Ovary (tissue), 9 donors: ENCODE measurements around the gene SPIB. TPM values are rescaled to one million over a fixed set of nuclear protein-coding genes. Genes with fewer than 3 reads are reported as not detected.

Source experiments
- DNase-seq, 5 donors: peaks; one replicate each; pipeline ENCODE4 v3.0.0-alpha.2; 2019 to 2020
- H3K27ac ChIP-seq, 2 donors: fragments of 200-600 bp; one replicate each; pipeline versions ENCODE4 v1.5.1 to v1.8.0; 2019 to 2022
- H3K27me3 ChIP-seq: fragments of 200-600 bp; one replicate; pipeline ENCODE4 v1.8.0; 2022
- H3K36me3 ChIP-seq: fragments of 200-600 bp; sonication (generic); one replicate; pipeline ENCODE4 v1.5.1; 2019
- H3K4me1 ChIP-seq: one replicate; pipeline ENCODE4 v1.8.1; 2013; ENCODE audit warnings: mild to moderate bottlenecking, moderate library complexity; ENCODE audit not compliant: insufficient read depth
- H3K4me3 ChIP-seq: fragments of 200-600 bp; sonication (generic); one replicate; pipeline ENCODE4 v1.5.1; 2017
- H3K9me3 ChIP-seq, 2 donors: fragments of 200-600 bp in 1 of 2; sonication (generic) in 1 of 2; one replicate each; pipeline versions ENCODE4 v1.5.1 to v1.8.1; 2013 to 2019; ENCODE audit warnings: mild to moderate bottlenecking in 1 of 2, moderate library complexity in 1 of 2
- EP300 ChIP-seq: sonication (generic); formaldehyde crosslinking; IDR thresholded peaks from one replicate; pipeline ENCODE4 v1.6.1; 2017; ENCODE audit warnings: antibody characterized with exemption
- POLR2A ChIP-seq: fragments of 450-650 bp; IDR thresholded peaks from one replicate; pipeline ENCODE4 v1.6.1; 2017; ENCODE audit warnings: antibody characterized with exemption, mild to moderate bottlenecking, moderate library complexity
- WGBS, 3 donors: extraction: QIAGEN DNeasy Blood & Tissue Kit in 1 of 3; methylation state at CpG; one replicate each; pipeline versions ENCODE4 v1.1.5 to v1.1.7; 2013 to 2017; 5-methylcytosine and 5-hydroxymethylcytosine counted together
- intact Hi-C, 4 donors: fragments of 100-400 bp; cut with DNase I; formaldehyde crosslinking; loops; one replicate each; pipeline versions ENCODE4 v1.11.0 to v1.15.1; 2022 to 2023
- polyA plus RNA-seq, 2 donors: library from polyadenylated mRNA; stranded (reverse); fragments of 200-250 nt in 1 of 2; fragments of 350-450 nt in 1 of 2; fragmentation: Illumina TruSeq in 1 of 2; extraction: RNeasy Lipid Tissue Mini Kit (QIAGEN cat#74804) in 1 of 2; gene quantifications; one replicate each; pipeline ENCODE4 v1.2.3, GENCODE V29; 2013 to 2014
- total RNA-seq, 7 donors: library from RNA; depleted of rRNA in 2 of 7; stranded (reverse); fragments of >200 nt in 2 of 7; fragmentation: NEBNext Ultra II Directional in 3 of 7; extraction: Animal tissue kit (Norgen Biotek cat#: 25700) in 3 of 7; gene quantifications; one replicate each; pipeline versions ENCODE4 v1.1.0 to v1.2.4, GENCODE V29; 2016 to 2023
- TF ChIP-seq, protein P1 (sequence below), 3 donors: fragments of 450-650 bp in 2 of 3; fragments of 200-600 bp in 1 of 3; IDR thresholded peaks; one replicate each; pipeline versions ENCODE4 v1.5.1 to v1.8.0; 2016 to 2022; ENCODE audit warnings: antibody characterized with exemption in 3 of 3, mild to moderate bottlenecking in 1 of 3
- donor health status: DM: no; HTN: no; CAD: no; lungs with moderate emphysema.
- donor health status: DM: no; HTN: no; CAD: no.
- donor health status: Bipolar disorder and iron deficiency.
- donor health status: DM: yes; HTN: yes; CAD: no.
- donor health status: DM: no; HTN: no; CAD: no.
- donor health status: DM: yes; HTN: yes; CAD: no.

SPIB gene
- total and polyA plus RNA-seq, 9 donors, result 0.12 to 0.46 (median 0.25) TPM; not detected in 5

GRCh38 chr19:50380137-50380536 lies 38.6 kb upstream of the SPIB start:
- intact Hi-C loops, result loop anchor here in 1 of 4 donors (10.0 kb wide), 1 partner anchor 425 kb away; no protein-coding TSS in a partner anchor
- WGBS, 3 donors, result 72 to 80% (median 76%) methylated on average over 11 of the region's 11 CpGs
- no peak for DNase-seq
- no peak overlapping the region for H3K4me3 ChIP-seq
- H3K27me3 ChIP-seq, result no peaks in the 10 kb centered on the region
- TF ChIP-seq EP300 (no peak), POLR2A (no peak)
- TF ChIP-seq, protein P1, sequence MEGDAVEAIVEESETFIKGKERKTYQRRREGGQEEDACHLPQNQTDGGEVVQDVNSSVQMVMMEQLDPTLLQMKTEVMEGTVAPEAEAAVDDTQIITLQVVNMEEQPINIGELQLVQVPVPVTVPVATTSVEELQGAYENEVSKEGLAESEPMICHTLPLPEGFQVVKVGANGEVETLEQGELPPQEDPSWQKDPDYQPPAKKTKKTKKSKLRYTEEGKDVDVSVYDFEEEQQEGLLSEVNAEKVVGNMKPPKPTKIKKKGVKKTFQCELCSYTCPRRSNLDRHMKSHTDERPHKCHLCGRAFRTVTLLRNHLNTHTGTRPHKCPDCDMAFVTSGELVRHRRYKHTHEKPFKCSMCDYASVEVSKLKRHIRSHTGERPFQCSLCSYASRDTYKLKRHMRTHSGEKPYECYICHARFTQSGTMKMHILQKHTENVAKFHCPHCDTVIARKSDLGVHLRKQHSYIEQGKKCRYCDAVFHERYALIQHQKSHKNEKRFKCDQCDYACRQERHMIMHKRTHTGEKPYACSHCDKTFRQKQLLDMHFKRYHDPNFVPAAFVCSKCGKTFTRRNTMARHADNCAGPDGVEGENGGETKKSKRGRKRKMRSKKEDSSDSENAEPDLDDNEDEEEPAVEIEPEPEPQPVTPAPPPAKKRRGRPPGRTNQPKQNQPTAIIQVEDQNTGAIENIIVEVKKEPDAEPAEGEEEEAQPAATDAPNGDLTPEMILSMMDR (IDR thresholded peaks at IDR 0.05), result no peak
- H3K27ac ChIP-seq, result no peak overlapping the region
- peaks cover 2% of the 10 kb centered on the region for H3K4me1 ChIP-seq
- H3K36me3 ChIP-seq, result no peaks in the 10 kb centered on the region
- no peaks in the 10 kb centered on the region for H3K9me3 ChIP-seq

GRCh38 chr19:50380751-50381151 lies 38.0 kb upstream of the SPIB start:
- H3K27ac ChIP-seq, result no peak overlapping the region
- intact Hi-C loops, result loop anchor here in 1 of 4 donors (10.0 kb wide), 1 partner anchor 424 kb away; no protein-coding TSS in a partner anchor

DNA sequence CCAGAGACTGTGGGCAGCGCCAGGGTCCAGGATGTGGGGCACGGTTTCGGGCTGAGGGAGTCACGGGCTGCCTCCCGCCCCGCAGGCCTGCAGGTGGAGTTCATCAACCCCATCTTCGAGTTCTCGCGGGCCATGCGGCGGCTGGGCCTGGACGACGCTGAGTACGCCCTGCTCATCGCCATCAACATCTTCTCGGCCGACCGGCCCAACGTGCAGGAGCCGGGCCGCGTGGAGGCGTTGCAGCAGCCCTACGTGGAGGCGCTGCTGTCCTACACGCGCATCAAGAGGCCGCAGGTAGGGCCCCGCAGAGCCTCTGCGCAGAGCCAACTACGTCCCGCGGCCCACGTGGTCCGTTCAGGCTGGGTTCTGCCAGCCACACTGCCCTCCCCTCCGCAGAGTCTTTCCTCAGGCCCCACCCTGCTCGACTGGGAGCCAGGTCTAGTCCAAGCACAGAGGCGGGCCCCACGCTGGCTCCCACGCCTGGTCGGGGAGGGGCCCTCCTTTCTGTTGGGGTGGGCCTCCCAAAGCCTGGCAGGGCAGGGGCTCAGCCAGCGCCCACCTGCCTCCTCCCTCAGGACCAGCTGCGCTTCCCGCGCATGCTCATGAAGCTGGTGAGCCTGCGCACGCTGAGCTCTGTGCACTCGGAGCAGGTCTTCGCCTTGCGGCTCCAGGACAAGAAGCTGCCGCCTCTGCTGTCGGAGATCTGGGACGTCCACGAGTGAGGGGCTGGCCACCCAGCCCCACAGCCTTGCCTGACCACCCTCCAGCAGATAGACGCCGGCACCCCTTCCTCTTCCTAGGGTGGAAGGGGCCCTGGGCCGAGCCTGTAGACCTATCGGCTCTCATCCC lies 36.6 kb upstream of the SPIB start:
- 84 to 90% (median 85%) methylated on average over 57 to 58 of the region's 58 CpGs for WGBS, 3 donors
- peak in 1 of 5 donors; percentile 44 for DNase-seq
- Histone ChIP-seq H3K9me3 (no peaks in the 10 kb centered on the region), H3K36me3 (no peaks in the 10 kb centered on the region), H3K4me3 (no peak overlapping the region), H3K27ac (no peak overlapping the region), H3K4me1 (peaks cover 2% of the 10 kb centered on the region), H3K27me3 (no peaks in the 10 kb centered on the region)
- intact Hi-C loops, result loop anchor here in 1 of 4 donors (10.0 kb wide), 1 partner anchor 423 kb away; no protein-coding TSS in a partner anchor
- TF ChIP-seq POLR2A, result no peak

More at GRCh38 chr19:50380751-50381151, 38.0 kb upstream of the SPIB start:
- Histone ChIP-seq H3K4me3 (no peak overlapping the region), H3K27me3 (no peaks in the 10 kb centered on the region), H3K36me3 (no peaks in the 10 kb centered on the region), H3K4me1 (peaks cover 2% of the 10 kb centered on the region), H3K9me3 (no peaks in the 10 kb centered on the region)
- TF ChIP-seq POLR2A, result no peak
- TF ChIP-seq, protein P1 (IDR thresholded peaks at IDR 0.05), result no peak
- 69 to 74% (median 71%) methylated on average over 8 of the region's 8 CpGs for WGBS, 3 donors
- peak in 2 of 5 donors; percentile 40 to 62 for DNase-seq

DNA sequence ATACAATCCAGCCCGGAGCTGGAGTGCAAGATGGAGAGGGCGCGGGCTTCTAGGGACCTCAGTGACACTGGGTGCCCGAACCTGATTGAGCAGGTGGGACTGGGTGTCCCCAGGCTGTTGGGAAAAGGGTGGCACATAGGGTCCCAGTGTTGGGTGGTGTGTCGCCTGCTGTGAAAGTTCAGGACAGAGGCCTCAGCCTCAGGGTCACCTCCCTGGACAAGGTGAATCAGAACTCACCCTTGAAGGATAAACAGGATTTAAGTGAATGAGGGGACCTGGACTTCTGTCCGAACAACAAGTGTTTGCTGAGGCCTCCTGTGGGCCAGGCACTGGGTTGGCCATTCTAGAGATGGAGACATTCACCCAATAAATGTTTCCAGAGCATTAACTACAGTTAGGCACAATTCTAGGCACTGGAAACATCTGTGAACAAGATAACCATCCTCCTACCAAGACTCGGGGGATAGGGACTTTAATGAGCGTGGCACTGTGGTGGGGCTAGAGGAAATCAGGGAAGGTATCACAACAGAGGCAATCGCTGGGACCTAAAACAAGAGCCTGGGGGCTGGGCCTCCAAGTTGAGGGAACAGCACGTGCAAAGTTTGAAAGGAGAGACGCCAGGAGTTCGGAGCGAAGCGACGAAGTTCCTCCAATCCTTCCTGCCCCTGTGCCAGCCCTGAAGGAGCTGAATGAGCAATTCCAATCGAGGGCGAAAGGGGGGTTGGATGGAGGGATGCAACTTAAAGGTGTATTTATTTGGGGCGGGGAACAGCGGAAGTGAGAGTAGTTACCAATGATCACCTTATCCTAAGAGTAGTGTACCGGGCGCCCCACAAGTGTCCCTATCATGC lies 35.5 kb upstream of the SPIB start:
- TF ChIP-seq EP300, result no peak
- TF ChIP-seq, protein P1 (IDR thresholded peaks at IDR 0.05), result no peak
- no peak for TF ChIP-seq POLR2A
- Histone ChIP-seq H3K9me3 (no peaks in the 10 kb centered on the region), H3K27ac (peak overlapping the region; percentile 58 to 80), H3K27me3 (no peaks in the 10 kb centered on the region), H3K36me3 (no peaks in the 10 kb centered on the region), H3K4me3 (peak overlapping the region; percentile 60), H3K4me1 (peaks cover 2% of the 10 kb centered on the region)
- intact Hi-C loops, result loop anchor here in 1 of 4 donors (10.0 kb wide), 1 partner anchor 422 kb away; no protein-coding TSS in a partner anchor
- 33 to 44% (median 38%) methylated on average over 21 of the region's 21 CpGs for WGBS, 3 donors
- DNase-seq, result peak in 1 of 5 donors; percentile 26
